ENCODE results near the gene MON1A.
"Not testable (repeated sequence)": the region's sequence is repeated elsewhere in the genome, so short reads cannot be mapped to it uniquely, and the experiment has no call there.

The MON1A gene, protein sequence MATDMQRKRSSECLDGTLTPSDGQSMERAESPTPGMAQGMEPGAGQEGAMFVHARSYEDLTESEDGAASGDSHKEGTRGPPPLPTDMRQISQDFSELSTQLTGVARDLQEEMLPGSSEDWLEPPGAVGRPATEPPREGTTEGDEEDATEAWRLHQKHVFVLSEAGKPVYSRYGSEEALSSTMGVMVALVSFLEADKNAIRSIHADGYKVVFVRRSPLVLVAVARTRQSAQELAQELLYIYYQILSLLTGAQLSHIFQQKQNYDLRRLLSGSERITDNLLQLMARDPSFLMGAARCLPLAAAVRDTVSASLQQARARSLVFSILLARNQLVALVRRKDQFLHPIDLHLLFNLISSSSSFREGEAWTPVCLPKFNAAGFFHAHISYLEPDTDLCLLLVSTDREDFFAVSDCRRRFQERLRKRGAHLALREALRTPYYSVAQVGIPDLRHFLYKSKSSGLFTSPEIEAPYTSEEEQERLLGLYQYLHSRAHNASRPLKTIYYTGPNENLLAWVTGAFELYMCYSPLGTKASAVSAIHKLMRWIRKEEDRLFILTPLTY

DNA sequence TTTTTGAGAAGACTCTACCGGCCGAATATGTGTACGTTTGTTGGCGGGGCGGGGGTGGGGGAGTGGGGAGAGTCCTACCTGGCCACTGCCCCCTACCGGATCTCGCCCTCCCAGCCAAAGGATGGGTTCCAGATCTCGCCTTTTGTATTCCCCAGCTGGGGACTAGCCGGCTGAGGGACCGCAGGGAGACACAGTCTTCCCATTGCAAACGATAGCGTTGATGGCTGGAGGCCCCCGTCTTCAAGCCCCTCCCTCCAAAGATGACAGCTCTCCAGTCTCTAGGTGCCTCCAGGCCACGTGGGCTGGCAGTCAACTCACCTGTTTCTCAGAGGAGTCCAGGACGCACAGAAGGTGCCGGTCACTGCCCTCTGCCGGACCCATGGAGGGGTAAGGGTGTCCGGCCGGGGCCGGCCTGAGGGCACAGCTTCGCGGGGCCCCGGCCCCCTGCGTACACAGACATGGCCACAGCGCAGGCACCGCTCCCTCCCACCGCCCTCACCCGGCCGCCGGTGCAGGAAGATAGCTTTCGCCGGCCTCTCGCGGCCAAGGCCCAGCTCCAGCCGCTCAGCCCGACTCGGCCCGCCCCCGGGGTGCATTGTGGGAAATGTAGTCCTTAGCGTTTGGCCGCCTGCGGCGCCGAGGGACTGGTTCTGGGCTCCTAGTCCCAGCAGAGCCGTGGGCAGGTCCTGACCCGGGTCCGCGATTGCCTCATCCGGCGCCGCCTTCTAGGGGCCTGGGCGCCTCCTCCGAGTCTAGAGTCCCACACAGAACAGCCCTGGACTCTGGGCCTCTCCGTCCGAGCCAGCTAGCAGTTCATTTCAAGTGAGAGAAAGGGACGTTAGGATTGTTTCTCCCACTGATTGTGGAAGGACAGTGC is at the start of gene MON1A:
Gene MON1A (minus strand): TSS at position 521 of the 877 bp plus-strand sequence. CDS start 16,465 bp downstream, outside the sequence.
- DNase-seq (ENCODE audit: low spot score), result peak; percentile 90

DNA sequence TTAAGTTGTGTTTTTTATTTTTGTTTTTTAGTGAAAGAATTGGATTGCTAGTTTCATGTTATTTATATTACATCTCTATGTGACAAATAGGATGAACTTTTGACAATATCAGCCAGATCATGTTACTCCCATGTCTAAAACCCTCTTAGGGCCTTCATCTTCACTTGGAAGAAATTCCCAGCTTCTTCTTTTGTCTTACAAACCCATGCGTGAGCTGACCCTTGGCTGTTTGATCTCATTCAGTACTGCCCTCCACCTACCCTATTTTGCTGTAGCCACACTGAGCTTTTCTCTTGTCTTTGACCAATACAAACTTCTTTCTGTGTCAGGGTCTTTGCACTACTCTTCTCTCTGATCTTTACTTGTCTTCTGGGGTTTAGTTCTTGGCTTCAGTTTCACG is 47.3 kb upstream of the MON1A start:
- DNase-seq (ENCODE audit: low spot score), result no peak

DNA sequence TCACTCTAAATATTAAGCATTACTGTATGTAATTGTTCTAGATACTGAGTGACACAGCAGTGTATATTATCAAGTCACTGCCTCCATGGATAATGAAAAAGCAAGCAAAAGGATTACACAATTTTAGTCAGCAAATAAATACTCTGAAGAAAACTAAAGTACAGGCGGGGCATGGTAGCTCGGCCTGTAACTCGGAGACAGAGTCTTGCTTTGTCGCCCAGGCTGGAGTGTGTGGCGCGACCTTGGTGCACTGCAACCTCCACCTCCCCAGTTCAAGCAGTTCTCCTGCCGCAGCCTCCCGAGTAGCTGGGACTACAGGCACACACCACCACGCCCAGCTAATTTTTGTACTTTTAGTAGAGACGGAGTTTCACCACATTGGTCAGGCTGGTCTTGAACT is 43.0 kb upstream of the MON1A start:
- no peak for DNase-seq (ENCODE audit: low spot score)

DNA sequence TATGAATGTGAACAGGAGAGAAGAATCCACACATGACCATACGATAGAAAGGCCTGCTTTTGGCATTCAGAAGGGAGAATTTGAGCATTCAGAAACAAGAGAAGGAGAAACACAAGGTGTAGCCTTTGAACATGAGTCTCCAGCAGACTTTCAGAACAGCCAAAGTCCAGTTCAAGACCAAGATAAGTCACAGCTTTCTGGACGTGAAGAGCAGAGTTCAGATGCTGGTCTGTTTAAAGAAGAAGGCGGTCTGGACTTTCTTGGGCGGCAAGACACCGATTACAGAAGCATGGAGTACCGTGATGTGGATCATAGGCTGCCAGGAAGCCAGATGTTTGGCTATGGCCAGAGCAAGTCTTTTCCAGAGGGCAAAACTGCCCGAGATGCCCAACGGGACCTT is 38.7 kb upstream of the MON1A start:
- no peak for DNase-seq (ENCODE audit: low spot score)

DNA sequence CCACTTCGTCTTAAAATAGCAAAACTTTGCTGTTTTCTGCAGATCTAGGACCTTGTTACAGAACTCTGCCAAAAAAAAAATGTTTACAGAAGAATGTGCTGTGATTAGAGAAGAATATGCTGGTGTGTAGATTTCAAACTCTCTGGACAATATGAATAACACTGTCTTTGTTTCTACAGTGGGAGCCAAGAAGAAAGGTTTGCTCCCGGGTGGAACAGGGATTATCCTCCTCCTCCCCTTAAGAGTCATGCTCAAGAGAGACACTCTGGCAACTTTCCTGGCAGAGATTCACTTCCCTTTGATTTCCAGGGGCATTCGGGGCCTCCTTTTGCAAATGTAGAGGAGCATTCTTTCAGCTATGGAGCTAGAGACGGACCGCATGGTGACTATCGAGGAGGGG is 37.7 kb upstream of the MON1A start:
- no peak for DNase-seq (ENCODE audit: low spot score)

DNA sequence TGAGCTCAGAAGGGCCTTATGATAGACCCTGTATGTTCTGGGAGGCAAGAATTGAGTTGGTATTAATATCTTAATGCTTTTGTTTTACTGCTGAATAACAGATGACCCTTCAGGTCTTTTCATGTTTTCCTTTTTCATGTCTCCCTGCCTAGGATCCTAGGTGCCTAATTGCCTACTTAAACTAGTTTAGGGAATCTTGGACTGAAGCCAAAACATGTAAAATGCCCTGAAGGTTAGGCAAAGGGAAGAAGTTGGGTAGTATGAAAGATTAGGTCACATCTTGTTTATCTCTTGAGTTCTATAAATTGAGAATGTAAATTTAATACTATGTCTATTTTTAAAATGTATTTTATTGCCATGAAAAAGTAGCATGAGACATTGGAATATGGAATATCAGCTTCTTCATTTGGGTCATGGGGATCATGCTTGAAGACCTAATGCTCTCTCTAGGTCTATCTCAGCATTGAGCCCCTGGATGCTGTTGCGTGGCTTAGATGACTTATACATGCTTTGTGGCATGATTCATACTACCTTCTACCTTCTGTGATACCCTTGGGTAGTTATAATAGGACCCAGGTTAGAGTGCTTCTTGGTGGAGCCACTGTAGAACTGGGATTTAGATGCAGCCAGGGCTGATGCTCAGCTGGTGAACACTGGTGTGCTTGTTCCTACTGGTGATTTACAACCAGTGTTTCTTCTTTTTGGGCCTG is 36.8 kb upstream of the MON1A start:
- no peak for DNase-seq (ENCODE audit: low spot score)

DNA sequence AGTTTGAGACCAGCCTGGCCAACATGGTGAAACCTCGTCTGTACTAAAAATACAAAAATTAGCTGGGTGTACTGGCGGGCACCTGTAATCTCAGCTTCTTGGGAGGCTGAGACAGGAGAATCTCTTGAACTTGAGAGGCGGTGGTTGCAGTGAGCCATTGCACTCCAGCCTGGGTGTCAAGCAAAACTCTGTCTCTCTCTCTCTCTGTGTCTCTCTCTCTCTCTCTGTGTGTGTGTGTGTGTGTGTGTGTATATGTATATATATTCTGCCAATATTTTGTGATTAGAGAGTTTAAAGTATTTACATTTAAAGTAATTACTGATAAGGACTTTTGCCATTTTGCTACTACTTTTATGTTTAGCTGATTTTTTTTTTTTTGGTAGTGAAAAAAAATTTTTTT is 26.0 kb upstream of the MON1A start:
- no peak for DNase-seq (ENCODE audit: low spot score)

DNA sequence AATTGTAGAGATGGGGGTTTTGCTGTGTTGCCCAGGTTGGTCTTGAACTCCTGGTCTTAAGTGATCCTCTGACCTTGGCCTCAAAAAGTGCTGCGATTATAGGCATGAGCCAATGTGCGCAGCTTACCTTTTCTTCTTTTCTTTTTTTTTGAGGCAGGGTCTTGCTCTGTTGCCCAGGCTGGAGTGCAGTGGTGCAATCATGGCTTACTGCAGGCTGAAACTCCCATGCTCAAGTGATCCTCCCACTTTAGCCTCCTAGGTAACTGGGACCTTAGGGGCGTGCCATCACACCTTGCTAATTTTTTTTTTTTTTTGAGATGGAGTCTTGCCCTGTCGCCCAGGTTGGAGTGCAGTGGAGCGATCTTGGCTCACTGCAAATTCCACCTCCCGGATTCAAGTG is 23.3 kb upstream of the MON1A start:
- no peak for DNase-seq (ENCODE audit: low spot score)

DNA sequence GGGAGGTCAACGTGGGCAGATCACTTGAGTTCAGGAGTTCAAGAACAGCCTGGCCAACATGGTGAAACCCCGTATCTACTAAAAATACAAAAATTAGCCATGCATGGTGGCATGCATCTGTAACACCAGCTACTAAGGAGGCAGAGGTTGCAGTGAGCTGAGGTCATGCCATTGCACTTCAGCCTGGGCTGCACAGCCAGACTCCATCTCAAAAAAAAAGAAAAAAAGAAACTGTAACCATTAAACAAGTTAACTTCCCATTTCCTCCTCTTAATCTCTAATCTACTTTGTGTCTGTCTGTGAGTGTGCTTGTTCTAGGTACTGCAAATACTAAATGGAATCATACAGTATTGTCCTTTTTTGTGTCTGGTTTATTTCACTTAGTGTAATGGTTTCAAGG is 13.0 kb upstream of the MON1A start:
- no peak for DNase-seq (ENCODE audit: low spot score)

DNA sequence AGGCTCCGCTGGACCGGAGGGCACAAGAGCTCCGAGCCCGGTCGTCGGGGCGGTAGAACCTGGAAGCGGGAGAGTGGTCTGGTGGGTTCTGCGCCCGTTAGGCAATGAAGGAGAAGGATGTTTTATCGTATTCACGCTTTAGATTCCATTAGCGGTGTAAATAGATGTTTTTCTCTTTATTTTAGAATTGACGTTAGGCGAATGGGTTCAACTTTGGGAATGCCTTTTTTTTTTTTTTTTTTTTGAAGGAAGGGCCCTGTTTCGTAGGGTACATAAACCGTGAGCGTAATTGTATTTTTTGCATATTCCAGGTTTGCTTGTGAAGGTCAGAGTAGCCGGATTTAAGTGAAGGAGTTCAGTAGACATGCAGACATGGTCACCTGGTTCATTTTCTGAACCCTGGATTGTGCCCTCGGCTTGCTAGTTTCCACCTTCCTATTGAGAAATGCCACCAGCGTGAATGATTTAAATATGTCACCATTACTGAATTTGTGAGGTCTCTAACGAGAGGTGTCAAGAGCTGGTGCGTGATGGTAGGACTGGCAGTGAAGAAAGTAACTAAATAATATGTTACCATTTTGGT is 11.1 kb upstream of the MON1A start:
- no peak for DNase-seq (ENCODE audit: low spot score)

DNA sequence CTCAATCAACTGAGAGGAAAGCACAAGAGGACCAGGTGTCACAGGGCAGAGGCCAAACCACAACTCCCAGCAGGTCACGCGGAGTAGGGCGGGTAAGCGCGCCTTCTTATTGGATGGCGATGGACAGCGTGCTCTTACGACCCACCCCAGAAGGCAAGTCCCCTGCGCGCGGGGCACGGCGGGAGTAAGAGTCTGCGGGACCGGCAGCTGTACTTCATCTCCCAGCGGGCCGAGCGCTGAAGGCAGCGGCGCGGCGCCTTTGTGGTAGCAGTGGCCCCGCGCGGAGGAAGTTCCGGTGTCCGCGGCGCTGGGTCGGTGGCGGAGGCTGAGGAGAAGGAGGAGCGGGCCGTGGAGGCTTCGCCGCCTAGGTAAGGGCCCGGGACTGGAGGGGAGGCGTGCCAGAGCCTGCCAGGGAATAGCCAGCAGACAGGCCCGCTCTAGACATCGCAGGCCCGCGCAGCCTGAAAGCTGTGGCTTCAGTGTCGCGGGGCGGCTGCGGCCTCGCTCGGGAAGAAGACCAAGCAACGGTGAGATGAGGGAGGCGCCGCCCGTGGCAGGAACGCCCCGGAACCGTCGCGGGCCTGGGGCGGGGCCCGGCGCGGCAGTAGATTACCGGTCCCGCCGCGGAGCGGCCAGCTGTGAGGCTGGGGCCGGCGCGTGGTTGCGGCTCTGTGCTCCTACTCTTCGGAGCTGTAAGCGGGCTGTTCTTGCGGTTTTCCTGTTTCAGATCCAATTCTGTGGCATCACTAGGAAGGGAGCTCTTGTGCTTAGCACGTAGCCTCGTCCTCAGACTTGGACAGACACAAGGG is 10.5 kb upstream of the MON1A start, which contains the start of gene RBM6:
Gene RBM6 (plus strand): TSS at position 293 of the 809 bp plus-strand sequence. CDS start 22,492 bp downstream, outside the sequence.
- peak; percentile 99 for DNase-seq (ENCODE audit: low spot score)

DNA sequence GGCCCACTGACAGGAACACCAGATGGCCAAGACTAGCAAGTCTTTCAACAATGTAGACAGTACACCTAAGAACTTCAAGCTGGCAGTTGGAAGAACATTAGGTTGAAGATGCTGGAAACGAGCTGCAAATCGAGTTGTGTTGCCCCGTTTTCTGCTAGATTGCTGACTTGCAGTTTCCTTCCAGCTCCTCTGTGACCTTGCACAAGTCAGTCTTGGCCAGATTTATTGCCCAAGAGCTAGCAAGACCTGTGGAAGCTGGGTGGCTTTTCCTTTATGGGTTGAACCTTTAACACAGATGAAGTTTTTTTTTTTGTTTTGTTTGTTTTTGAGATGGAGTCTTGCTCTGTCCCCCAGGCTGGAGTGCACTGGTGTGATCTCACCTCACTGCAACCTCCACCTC is 7.5 kb upstream of the MON1A start:
- no peak for DNase-seq (ENCODE audit: low spot score)

DNA sequence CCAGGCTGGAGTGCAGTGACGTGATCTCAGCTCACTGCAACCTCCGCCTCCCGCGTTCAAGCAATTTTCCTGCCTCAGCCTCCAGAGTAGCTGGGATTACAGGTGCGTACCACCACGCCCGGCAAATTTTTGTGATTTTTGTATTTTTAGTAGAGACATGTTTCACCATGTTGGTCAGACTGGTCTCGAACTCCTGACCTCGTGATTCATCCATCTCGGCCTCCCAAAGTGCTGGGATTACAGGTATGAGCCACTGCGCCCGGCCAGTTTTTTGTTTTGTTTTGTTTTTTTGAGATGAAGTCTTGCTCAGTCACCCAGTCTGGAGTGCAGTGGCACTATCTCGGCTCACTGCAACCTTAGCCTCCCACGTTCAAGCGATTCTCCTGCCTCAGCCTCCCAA is 2.7 kb upstream of the MON1A start:
- DNase-seq (ENCODE audit: low spot score), result not testable (repeated sequence)

DNA sequence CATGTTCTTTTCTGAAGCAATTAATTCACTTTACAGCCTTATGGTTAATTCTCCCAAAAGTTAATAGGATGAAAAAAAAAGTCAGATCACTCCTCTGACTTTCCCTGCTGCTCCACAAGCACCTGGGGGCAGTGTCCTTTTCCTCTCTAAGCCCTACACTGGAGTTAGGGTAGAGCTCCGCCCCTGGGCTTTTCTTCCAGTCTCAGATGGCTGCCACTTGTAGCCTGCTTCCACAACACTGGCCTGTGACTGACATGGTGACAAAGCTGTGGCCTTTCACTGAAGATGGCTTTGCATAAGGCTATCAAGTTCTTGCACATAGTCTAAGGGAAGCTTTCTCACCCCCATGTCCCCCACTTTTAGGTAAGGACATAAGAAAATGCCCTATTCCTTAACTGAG is 1.3 kb upstream of the MON1A start:
- DNase-seq (ENCODE audit: low spot score), result peak; percentile 73

DNA sequence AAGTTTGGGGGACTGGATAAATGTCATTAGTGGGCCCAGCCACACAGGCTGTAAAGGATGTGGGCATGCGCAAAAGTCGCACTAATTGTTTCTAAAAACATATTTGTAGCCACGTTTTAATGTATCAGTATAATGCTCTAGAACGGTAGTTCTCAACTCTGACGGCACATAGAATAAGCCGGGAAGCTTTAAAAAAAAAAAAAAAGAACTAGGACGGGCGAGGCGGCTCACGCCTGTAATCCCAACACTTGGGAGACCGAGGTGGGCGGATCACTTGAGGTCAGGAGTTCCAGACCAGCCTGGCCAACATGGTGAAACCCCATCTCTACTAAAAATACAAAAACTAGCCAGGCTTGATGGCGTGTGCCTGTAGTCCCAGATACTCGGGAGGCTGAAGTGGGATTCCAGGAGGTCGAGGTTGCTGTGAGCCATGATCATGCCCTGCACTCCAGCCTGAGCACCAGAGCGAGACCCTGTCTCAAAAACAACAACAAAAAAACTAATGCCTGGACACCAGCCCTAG is 618 bp upstream of the MON1A start:
- DNase-seq (ENCODE audit: low spot score), result no peak

DNA sequence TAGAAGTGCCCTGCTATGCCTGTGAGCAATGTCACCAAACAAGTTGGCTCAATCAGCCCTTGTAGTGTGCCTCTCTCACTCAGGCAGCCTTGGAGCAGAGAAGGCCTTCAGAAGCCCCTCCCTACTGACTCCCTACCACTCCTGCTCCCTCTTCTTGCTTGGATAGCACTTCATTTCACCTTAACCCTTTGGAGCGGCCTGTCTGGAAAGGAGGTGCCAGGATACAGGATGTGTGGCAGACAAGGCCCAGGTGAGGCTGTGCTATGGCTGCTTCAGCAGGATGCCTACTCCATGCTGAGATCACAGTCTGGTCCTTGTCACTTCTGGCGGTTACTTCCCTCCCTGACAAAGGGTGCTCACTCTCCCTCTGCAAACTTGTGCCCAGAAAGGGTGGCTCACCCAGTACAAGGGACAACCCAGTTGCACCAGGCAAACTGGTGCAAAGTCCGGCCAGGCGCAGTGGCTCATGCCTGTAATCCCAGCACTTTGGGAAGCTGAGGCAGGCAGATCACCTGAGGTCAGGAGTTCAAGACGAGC is 1.1 kb downstream of the MON1A start:
- no peak for DNase-seq (ENCODE audit: low spot score)

DNA sequence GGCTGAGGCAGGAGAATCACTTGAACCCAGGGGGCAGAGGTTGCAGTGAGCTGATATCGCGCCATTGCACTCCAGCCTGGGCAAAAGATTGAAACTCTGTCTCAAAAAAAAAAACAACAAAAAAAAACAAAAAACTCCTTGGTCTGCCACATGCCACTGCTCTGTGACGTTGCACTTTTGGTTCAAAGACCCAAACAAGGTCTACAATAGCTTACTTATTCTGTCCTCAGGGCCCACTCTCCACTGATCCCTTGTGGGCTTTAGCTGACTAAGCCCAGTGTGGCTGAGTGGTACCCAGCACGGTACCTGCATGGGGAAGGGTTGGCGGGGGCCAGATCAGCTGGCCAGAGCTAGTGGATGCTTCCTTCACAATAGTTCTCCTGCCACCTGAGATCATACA is 1.8 kb downstream of the MON1A start:
- no peak for DNase-seq (ENCODE audit: low spot score)

DNA sequence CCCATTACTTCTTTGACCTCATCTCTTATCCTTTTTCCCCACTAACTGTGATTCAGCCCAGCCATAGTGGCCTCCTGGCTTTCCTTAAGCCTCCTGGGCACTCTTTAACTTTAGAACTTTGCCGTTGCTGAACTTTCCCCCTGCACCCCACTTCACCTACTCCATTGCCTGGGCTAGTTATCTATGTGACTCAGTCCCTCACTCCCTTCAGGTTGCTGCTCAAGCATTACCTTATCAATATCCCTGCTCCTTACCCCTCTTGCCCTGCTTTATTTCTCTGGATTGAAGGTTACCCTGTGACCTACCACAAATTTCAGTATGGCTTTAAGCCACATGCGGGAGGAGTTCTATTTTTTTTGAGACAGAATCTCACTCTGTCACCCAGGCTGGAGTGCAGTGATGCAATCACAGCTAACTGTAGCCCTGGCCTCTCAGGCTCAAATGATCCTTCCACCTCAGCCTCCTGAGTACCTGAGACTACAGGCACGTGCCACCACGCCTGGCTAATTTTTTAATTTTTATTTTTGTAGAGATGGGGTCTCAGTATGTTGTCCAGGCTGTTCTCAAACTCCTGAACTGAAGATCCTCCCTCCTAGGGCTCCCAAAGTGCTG is 3.4 kb downstream of the MON1A start:
- DNase-seq (ENCODE audit: low spot score), result no peak

DNA sequence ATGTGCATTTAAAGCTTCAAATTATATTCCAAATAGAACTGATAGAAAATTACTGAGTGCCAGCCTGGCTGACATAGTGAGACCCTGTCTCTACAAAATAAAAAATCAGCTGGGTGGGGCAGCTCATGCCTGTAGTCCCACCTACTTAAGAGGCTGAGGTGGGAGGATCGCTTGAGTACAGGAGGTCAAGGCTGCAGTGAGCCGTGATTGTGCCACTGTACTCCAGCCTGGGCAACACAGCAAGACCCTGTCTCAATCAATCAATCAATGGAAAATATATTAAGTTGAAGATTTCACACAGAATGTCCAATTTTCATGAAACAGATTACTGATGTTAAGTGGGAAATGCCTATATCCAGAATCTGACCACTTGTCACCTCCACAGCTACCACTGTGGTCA is 4.1 kb downstream of the MON1A start:
- DNase-seq (ENCODE audit: low spot score), result no peak

DNA sequence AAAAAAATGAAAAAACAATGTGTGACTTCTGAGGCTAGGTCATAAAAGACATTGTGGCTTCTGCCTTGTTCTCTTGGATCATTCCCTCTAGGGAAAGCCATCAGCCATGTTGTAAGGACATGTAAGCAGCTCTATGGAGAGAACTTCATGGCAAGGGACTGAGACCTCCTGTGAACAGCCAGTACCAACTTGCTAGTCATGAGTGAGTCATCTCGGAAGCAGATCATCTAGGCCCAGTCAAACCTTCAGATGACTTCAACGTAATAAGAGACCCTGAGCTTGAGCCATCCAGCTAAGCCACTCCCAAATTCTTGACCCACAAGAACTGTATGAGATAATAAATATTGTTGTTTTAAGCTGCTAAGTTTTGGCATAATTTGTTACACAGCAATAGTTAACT is 4.9 kb downstream of the MON1A start:
- DNase-seq (ENCODE audit: low spot score), result no peak

All from iPS-NIHi11 (cell line).